Measurements from ENCODE around the gene BCL11B.

Gene BCL11B

GRCh38 chr14:99177886-99178835 lies 93.8 kb downstream of the BCL11B start:
- no peak overlapping the region for H2AFZ ChIP-seq (ENCODE audit: low read depth, low read length)
- H2BK5ac ChIP-seq (ENCODE audit: low read depth, low read length, poor library complexity, severe bottlenecking) = no peak overlapping the region
- H3K4me3 ChIP-seq (ENCODE audit: insufficient read depth in 1 of 2, low read depth in 1 of 2, low read length in 2 of 2) = no peak overlapping the region
- WGBS = 80% methylated on average over 13 of the region's 18 CpGs
- H3K4me2 ChIP-seq (ENCODE audit: low read length, poor library complexity, severe bottlenecking) = no peak overlapping the region
- H4K91ac ChIP-seq (ENCODE audit: low read length) = no peak overlapping the region
- H3K14ac ChIP-seq (ENCODE audit: low read length in 2 of 2) = no peak overlapping the region
- H3K9ac ChIP-seq (ENCODE audit: low read length) = no peak overlapping the region
- no peaks in the 10 kb centered on the region for H3K79me1 ChIP-seq (replicated peaks; ENCODE audit: low read length, poor library complexity, severe bottlenecking)
- peaks cover 0 to 7% of the 10 kb centered on the region in 2 experiments for H3K36me3 ChIP-seq (ENCODE audit: control insufficient read depth in 1 of 2, insufficient read depth in 2 of 2, low read depth in 1 of 2, low read length in 2 of 2)
- no peak overlapping the region for H2BK120ac ChIP-seq (ENCODE audit: low read depth, low read length)
- H3K4me1 ChIP-seq (ENCODE audit: control insufficient read depth, insufficient read depth, low read depth, low read length) = no peaks in the 10 kb centered on the region
- H3K27me3 ChIP-seq (ENCODE audit: control insufficient read depth in 1 of 2, insufficient read depth in 1 of 2, low read length in 2 of 2) = no peaks in the 10 kb centered on the region
- no peak overlapping the region for H3K4ac ChIP-seq (ENCODE audit: low read depth in 1 of 2, low read length in 2 of 2)
- H2BK15ac ChIP-seq (ENCODE audit: low read depth, poor library complexity, severe bottlenecking) = no peak overlapping the region
- H2BK12ac ChIP-seq (ENCODE audit: low read length in 2 of 2) = no peak overlapping the region
- no peak overlapping the region for H3K18ac ChIP-seq (ENCODE audit: low read depth in 1 of 2, low read length in 2 of 2)
- no peak overlapping the region for H3K27ac ChIP-seq (ENCODE audit: low read length, poor library complexity, severe bottlenecking)
- no peak overlapping the region for H3K23ac ChIP-seq (ENCODE audit: low read length in 2 of 2)
- no peaks in the 10 kb centered on the region for H3K9me3 ChIP-seq (ENCODE audit: control insufficient read depth, low read length)
- no peak for DNase-seq
- no peak overlapping the region for H2AK5ac ChIP-seq (ENCODE audit: low read length, severe bottlenecking)
- H4K8ac ChIP-seq (ENCODE audit: low read length) = no peak overlapping the region

DNA sequence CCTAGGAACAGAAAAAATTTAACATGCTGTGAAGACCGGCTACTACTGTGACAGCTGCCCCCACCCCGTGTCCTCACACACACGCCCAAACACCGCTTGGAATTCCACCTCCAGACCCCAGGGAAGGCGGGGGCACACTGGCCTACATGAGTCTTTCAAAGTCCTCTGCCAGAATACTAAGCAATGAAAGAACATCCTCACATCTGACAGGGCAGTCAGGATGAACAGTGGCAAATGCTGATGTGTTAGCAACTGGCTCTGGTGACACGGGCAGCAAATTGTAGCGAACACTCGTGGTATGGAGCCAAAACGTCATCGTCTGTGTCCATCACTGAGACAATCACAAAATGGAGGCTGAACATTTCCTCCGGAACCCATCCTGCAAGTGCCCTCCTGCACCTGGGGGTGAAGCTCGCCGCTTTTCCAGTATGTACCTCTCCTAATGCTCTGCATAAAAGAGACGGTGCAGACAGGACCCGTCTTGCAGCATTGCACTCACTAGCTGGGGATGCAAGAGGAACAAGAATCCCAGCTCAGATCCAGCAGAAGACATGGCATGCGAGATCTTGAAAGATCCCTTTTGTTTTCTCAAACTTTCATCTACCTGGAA lies 94.8 kb downstream of the BCL11B start:
- H4K91ac ChIP-seq (ENCODE audit: low read length) = no peak overlapping the region
- no peak overlapping the region for H2BK12ac ChIP-seq (ENCODE audit: low read length in 2 of 2)
- H2BK120ac ChIP-seq (ENCODE audit: low read depth, low read length) = no peak overlapping the region
- no peak overlapping the region for H2AK5ac ChIP-seq (ENCODE audit: low read length, severe bottlenecking)
- H3K27me3 ChIP-seq (ENCODE audit: control insufficient read depth in 1 of 2, insufficient read depth in 1 of 2, low read length in 2 of 2) = no peaks in the 10 kb centered on the region
- H3K4me1 ChIP-seq (ENCODE audit: control insufficient read depth, insufficient read depth, low read depth, low read length) = no peaks in the 10 kb centered on the region
- H3K9ac ChIP-seq (ENCODE audit: low read length) = no peak overlapping the region
- H3K4me3 ChIP-seq (ENCODE audit: insufficient read depth in 1 of 2, low read depth in 1 of 2, low read length in 2 of 2) = no peak overlapping the region
- H3K23ac ChIP-seq (ENCODE audit: low read length in 2 of 2) = no peak overlapping the region
- no peak overlapping the region for H2AFZ ChIP-seq (ENCODE audit: low read depth, low read length)
- H3K18ac ChIP-seq (ENCODE audit: low read depth in 1 of 2, low read length in 2 of 2) = no peak overlapping the region
- H2BK15ac ChIP-seq (ENCODE audit: low read depth, poor library complexity, severe bottlenecking) = no peak overlapping the region
- no peak overlapping the region for H4K8ac ChIP-seq (ENCODE audit: low read length)
- no peak overlapping the region for H3K14ac ChIP-seq (ENCODE audit: low read length in 2 of 2)
- 88% methylated on average over 16 of the region's 16 CpGs for WGBS
- no peaks in the 10 kb centered on the region for H3K9me3 ChIP-seq (ENCODE audit: control insufficient read depth, low read length)
- no peak overlapping the region for H3K4ac ChIP-seq (ENCODE audit: low read depth in 1 of 2, low read length in 2 of 2)
- H3K79me1 ChIP-seq (replicated peaks; ENCODE audit: low read length, poor library complexity, severe bottlenecking) = no peaks in the 10 kb centered on the region
- H2BK5ac ChIP-seq (ENCODE audit: low read depth, low read length, poor library complexity, severe bottlenecking) = no peak overlapping the region
- no peak for DNase-seq
- peaks cover 0 to 7% of the 10 kb centered on the region in 2 experiments for H3K36me3 ChIP-seq (ENCODE audit: control insufficient read depth in 1 of 2, insufficient read depth in 2 of 2, low read depth in 1 of 2, low read length in 2 of 2)
- H3K4me2 ChIP-seq (ENCODE audit: low read length, poor library complexity, severe bottlenecking) = no peak overlapping the region
- no peak overlapping the region for H3K27ac ChIP-seq (ENCODE audit: low read length, poor library complexity, severe bottlenecking)

GRCh38 chr14:99176156-99176945 lies 95.6 kb downstream of the BCL11B start:
- Histone ChIP-seq H3K18ac (ENCODE audit: low read depth in 1 of 2, low read length in 2 of 2) (no peak overlapping the region), H2AK5ac (ENCODE audit: low read length, severe bottlenecking) (no peak overlapping the region), H3K4me3 (ENCODE audit: insufficient read depth in 1 of 2, low read depth in 1 of 2, low read length in 2 of 2) (no peak overlapping the region), H2BK5ac (ENCODE audit: low read depth, low read length, poor library complexity, severe bottlenecking) (no peak overlapping the region), H2BK15ac (ENCODE audit: low read depth, poor library complexity, severe bottlenecking) (no peak overlapping the region), H3K23ac (ENCODE audit: low read length in 2 of 2) (no peak overlapping the region), H3K4me2 (ENCODE audit: low read length, poor library complexity, severe bottlenecking) (no peak overlapping the region), H3K27ac (ENCODE audit: low read length, poor library complexity, severe bottlenecking) (no peak overlapping the region), H3K79me1 (replicated peaks; ENCODE audit: low read length, poor library complexity, severe bottlenecking) (no peaks in the 10 kb centered on the region), H4K91ac (ENCODE audit: low read length) (no peak overlapping the region), H2BK12ac (ENCODE audit: low read length in 2 of 2) (no peak overlapping the region), H2AFZ (ENCODE audit: low read depth, low read length) (no peak overlapping the region), H3K9me3 (ENCODE audit: control insufficient read depth, low read length) (no peaks in the 10 kb centered on the region), H4K8ac (ENCODE audit: low read length) (no peak overlapping the region), H3K4ac (ENCODE audit: low read depth in 1 of 2, low read length in 2 of 2) (no peak overlapping the region), H3K9ac (ENCODE audit: low read length) (no peak overlapping the region), H3K27me3 (ENCODE audit: control insufficient read depth in 1 of 2, insufficient read depth in 1 of 2, low read length in 2 of 2) (no peaks in the 10 kb centered on the region), H2BK120ac (ENCODE audit: low read depth, low read length) (no peak overlapping the region), H3K4me1 (ENCODE audit: control insufficient read depth, insufficient read depth, low read depth, low read length) (no peaks in the 10 kb centered on the region), H3K14ac (ENCODE audit: low read length in 2 of 2) (no peak overlapping the region), H3K36me3 (ENCODE audit: control insufficient read depth in 1 of 2, insufficient read depth in 2 of 2, low read depth in 1 of 2, low read length in 2 of 2) (peaks cover 0 to 7% of the 10 kb centered on the region in 2 experiments)
- 91% methylated on average over 32 of the region's 33 CpGs for WGBS
- no peak for DNase-seq

Data from mesenchymal stem cell (in vitro differentiated cells and primary cell).